ENCODE data around the gene TMEM175. TPM values are rescaled to one million over a fixed set of nuclear protein-coding genes. Genes with fewer than 3 reads are reported as not detected.

The TMEM175 gene
- total and polyA plus RNA-seq, 2 of the 8 experiments (the other 6 are each of a cell fraction or from before 2014, with no cell fraction given): 4.9 to 20.7 TPM

GRCh38 chr4:967113-968104 is 35.1 kb downstream of the TMEM175 start (continued):
- TF ChIP-seq BCL11A (IDR thresholded peaks at IDR 0.05; ENCODE audit: low read depth in 2 of 2, low read length in 2 of 2): no peak
